GM19324 (cell line): Measurements from ENCODE around the gene CPNE2.

Source experiments
- ATAC-seq: cut with Tn5 transposase; IDR thresholded peaks from one replicate; pipeline ENCODE4 v1.9.1; 2021; ENCODE audit warnings: mild to moderate bottlenecking, moderate library complexity; ENCODE audit not compliant: unreplicated experiment, low FRiP score

Gene CPNE2

GRCh38 chr16:57118461-57119084 lies 26.2 kb downstream of the CPNE2 start:
- no peak for ATAC-seq

- no peak for ATAC-seq
These were observed 31.0 kb downstream of the CPNE2 start for GRCh38 chr16:57123216-57123973.

GRCh38 chr16:57123974-57124674 lies 31.7 kb downstream of the CPNE2 start:
- no peak for ATAC-seq

GRCh38 chr16:57125376-57125775 lies 33.0 kb downstream of the CPNE2 start:
- ATAC-seq = no peak

- ATAC-seq = no peak
These were observed 33.6 kb downstream of the CPNE2 start for GRCh38 chr16:57125969-57126368.

GRCh38 chr16:57126411-57126810 lies 34.0 kb downstream of the CPNE2 start:
- no peak for ATAC-seq

- no peak for ATAC-seq
These were observed 34.8 kb downstream of the CPNE2 start for GRCh38 chr16:57127037-57127763.

GRCh38 chr16:57127836-57128235 lies 35.5 kb downstream of the CPNE2 start:
- no peak for ATAC-seq

GRCh38 chr16:57128771-57129389 lies 36.5 kb downstream of the CPNE2 start:
- no peak for ATAC-seq

GRCh38 chr16:57130950-57131321 lies 38.6 kb downstream of the CPNE2 start:
- ATAC-seq = no peak

GRCh38 chr16:57131351-57131970 lies 39.1 kb downstream of the CPNE2 start:
- no peak for ATAC-seq

GRCh38 chr16:57132470-57132869 lies 40.1 kb downstream of the CPNE2 start:
- ATAC-seq = no peak

- no peak for ATAC-seq
These were observed 40.6 kb downstream of the CPNE2 start for GRCh38 chr16:57133031-57133430.

- no peak for ATAC-seq
These were observed 41.5 kb downstream of the CPNE2 start for GRCh38 chr16:57133886-57134285.

- no peak for ATAC-seq
These were observed 42.6 kb downstream of the CPNE2 start for GRCh38 chr16:57134982-57135381.

GRCh38 chr16:57137043-57137442 lies 44.7 kb downstream of the CPNE2 start:
- no peak for ATAC-seq

GRCh38 chr16:57137566-57138273 lies 45.3 kb downstream of the CPNE2 start:
- no peak for ATAC-seq

GRCh38 chr16:57138281-57138935 lies 46.0 kb downstream of the CPNE2 start:
- no peak for ATAC-seq
